PFSK-1 (cell line): ENCODE data around the gene SHPK.

Experiments
- POLR2AphosphoS5 ChIP-seq: IDR thresholded peaks from 2 replicates; pipeline ENCODE4 v1.6.1; 2012; ENCODE audit warnings: low read depth, mild to moderate bottlenecking, control low read depth, low read length, moderate library complexity
- SIN3A ChIP-seq: IDR thresholded peaks from 2 replicates; pipeline ENCODE4 v1.6.1; 2012; ENCODE audit warnings: mild to moderate bottlenecking, low read length, moderate library complexity, borderline replicate concordance; ENCODE audit not compliant: insufficient read depth
- TF ChIP-seq, protein P1 (sequence below), 2 experiments: IDR thresholded peaks; 2 replicates each; pipeline versions ENCODE4 v1.6.1 to v1.8.0; 2011 to 2012; ENCODE audit warnings: low read depth in 2 of 2, low read length in 2 of 2, control low read depth in 1 of 2, inconsistent platforms in 1 of 2, mild to moderate bottlenecking in 1 of 2, moderate library complexity in 1 of 2; ENCODE audit not compliant: insufficient read depth in 1 of 2

DNA sequence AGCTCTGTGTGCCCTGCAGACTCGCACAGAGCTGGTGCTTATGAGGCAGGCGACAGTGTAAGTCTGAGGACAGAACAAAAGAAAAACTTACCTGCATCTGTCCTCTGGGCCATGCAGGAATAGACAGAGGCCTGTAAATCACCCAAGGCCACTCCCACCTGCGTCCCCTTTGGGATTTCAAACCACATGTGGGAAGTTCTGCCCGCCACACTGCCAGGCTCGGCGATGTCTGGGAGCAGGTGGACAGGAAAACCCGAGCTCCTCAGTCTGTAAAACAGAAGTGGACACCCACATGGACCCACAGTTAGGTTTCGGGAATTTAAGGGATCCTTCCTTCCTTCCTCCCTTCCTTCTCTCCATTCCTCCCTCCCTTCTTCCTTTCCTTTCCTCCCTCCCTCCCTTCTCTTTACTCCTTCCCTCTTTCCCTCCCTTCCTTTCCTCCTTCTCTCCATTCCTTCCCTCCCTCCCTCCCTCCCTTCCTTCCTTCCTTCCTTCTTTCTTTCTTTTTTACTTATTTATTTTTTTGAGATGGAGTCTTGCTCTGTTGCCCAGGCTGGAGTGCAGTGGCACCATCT is 14.8 kb downstream of the SHPK start:
- TF ChIP-seq SIN3A (no peak), POLR2AphosphoS5 (no peak)
- TF ChIP-seq, protein P1, sequence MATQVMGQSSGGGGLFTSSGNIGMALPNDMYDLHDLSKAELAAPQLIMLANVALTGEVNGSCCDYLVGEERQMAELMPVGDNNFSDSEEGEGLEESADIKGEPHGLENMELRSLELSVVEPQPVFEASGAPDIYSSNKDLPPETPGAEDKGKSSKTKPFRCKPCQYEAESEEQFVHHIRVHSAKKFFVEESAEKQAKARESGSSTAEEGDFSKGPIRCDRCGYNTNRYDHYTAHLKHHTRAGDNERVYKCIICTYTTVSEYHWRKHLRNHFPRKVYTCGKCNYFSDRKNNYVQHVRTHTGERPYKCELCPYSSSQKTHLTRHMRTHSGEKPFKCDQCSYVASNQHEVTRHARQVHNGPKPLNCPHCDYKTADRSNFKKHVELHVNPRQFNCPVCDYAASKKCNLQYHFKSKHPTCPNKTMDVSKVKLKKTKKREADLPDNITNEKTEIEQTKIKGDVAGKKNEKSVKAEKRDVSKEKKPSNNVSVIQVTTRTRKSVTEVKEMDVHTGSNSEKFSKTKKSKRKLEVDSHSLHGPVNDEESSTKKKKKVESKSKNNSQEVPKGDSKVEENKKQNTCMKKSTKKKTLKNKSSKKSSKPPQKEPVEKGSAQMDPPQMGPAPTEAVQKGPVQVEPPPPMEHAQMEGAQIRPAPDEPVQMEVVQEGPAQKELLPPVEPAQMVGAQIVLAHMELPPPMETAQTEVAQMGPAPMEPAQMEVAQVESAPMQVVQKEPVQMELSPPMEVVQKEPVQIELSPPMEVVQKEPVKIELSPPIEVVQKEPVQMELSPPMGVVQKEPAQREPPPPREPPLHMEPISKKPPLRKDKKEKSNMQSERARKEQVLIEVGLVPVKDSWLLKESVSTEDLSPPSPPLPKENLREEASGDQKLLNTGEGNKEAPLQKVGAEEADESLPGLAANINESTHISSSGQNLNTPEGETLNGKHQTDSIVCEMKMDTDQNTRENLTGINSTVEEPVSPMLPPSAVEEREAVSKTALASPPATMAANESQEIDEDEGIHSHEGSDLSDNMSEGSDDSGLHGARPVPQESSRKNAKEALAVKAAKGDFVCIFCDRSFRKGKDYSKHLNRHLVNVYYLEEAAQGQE (IDR thresholded peaks at IDR 0.05; ENCODE audit: insufficient read depth in 1 of 2, low read depth in 2 of 2, low read length in 2 of 2): no peak
